Tibial artery (tissue), 4 donors: ENCODE data around the gene SUN3.
"Not testable (repeated sequence)": the region's sequence is repeated elsewhere in the genome, so short reads cannot be mapped to it uniquely, and the experiment has no call there.

Source experiments
- DNase-seq, 2 donors: peaks; one replicate each; pipeline ENCODE4 v3.0.0-alpha.2; 2019
- H3K27ac ChIP-seq, 2 donors: fragments of 200-600 bp; sonication (generic) in 1 of 2; 1 replicate in 1 of 2; 2 replicates in 1 of 2; pipeline ENCODE4 v1.5.1; 2018 to 2019; ENCODE audit warnings: mild to moderate bottlenecking in 1 of 2
- H3K27me3 ChIP-seq, 2 donors: fragments of 200-600 bp; sonication (generic) in 1 of 2; one replicate each; pipeline versions ENCODE4 v1.5.1 to v1.6.0; 2016 to 2019
- H3K36me3 ChIP-seq, 3 donors: fragments of 200-600 bp; sonication (generic) in 2 of 3; one replicate each; pipeline ENCODE4 v1.5.1; 2016 to 2019; ENCODE audit warnings: mild to moderate bottlenecking in 2 of 3
- H3K4me1 ChIP-seq, 4 donors: fragments of 200-600 bp; sonication (generic) in 2 of 4; 1 replicate in 3 of 4; 2 replicates in 1 of 4; pipeline ENCODE4 v1.5.1; 2016 to 2019
- H3K4me3 ChIP-seq, 2 donors: fragments of 200-600 bp; sonication (generic) in 1 of 2; 1 replicate in 1 of 2; 2 replicates in 1 of 2; pipeline ENCODE4 v1.5.1; 2018 to 2019; ENCODE audit warnings: mild to moderate bottlenecking in 2 of 2
- H3K9me3 ChIP-seq, 3 donors: fragments of 200-600 bp; sonication (generic) in 1 of 3; one replicate each; pipeline ENCODE4 v1.5.1; 2016 to 2019
- CTCF ChIP-seq, 2 experiments: fragments of 200-600 bp in 1 of 2; fragments of 450-650 bp in 1 of 2; IDR thresholded peaks; one replicate each; pipeline ENCODE4 v1.5.1; 2017 to 2019; ENCODE audit warnings: antibody characterized with exemption in 2 of 2, mild to moderate bottlenecking in 1 of 2, moderate library complexity in 1 of 2
- intact Hi-C: fragments of 100-400 bp; cut with DNase I; formaldehyde crosslinking; loops from one replicate; pipeline ENCODE4 v1.15.0; 2023; ENCODE audit warnings: low total_unique reads

The SUN3 gene

DNA sequence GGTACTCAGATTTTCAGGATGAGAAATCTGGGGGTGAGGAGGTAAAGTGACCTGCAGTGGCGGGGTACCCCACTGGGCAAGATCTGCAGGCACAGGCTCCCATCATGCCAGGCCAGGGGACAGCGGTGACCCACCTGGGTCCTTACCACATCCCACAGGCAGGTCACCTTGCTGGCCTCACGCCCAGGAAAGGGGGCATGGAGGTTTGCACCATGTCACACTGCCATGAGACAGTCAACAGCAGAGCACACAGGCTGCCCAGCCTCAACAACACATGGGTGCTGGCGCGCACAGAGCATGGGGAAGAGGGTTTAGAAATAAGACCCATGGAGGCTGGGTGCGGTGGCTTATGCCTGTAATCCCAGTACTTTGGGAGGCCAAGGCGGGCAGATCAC is 81.6 kb downstream of the SUN3 start:
- H3K4me3 ChIP-seq, result no peak overlapping the region
- H3K27me3 ChIP-seq, result no peaks in the 10 kb centered on the region
- H3K36me3 ChIP-seq, result no peaks in the 10 kb centered on the region
- no peak overlapping the region for H3K27ac ChIP-seq
- no peak for TF ChIP-seq CTCF (IDR thresholded peaks at IDR 0.05)
- no peaks in the 10 kb centered on the region for H3K9me3 ChIP-seq
- intact Hi-C loops, result no loop called here
- no peaks in the 10 kb centered on the region for H3K4me1 ChIP-seq
- no peak for DNase-seq

DNA sequence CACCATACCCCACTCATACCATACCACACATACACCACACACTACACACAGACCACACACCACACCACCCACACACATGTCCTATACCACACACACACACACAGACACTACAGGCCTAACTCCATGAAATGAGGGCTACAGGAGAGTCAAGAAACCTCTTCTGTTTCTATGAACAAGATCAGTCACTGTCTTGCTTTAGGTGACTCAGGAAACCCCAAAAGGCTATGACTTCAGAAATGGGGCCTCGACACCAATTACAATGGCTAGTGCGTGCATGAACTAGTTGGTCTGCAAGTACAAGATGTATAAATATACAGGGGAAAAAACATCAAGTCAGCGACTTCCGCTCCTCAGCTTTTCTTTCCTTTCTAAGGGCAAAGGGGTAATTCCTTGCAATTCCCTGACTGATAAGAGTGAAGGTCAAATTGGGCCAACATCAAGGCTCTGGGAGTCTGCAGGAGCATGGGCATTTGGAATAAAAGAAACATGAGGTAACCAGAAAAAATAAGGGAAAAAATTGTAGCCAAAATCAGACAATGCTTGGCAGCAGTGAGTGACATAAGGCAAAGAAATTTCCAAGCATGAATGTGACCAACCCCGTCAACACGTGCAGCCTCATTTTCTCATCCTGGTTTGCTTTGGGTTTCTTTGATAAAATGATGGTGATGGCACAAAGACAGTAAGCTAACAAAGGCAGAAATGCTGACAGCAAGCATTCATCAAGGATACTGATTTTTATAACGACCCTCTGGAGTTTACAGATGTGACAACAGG is 82.1 kb downstream of the SUN3 start:
- no peaks in the 10 kb centered on the region for H3K27me3 ChIP-seq
- H3K4me1 ChIP-seq, result peaks cover 0 to 4% (median 2%) of the 10 kb centered on the region in 4 donors
- intact Hi-C loops, result no loop called here
- H3K9me3 ChIP-seq, result no peaks in the 10 kb centered on the region
- H3K27ac ChIP-seq, result no peak overlapping the region
- no peaks in the 10 kb centered on the region for H3K36me3 ChIP-seq
- no peak overlapping the region for H3K4me3 ChIP-seq
- no peak for TF ChIP-seq CTCF (IDR thresholded peaks at IDR 0.05)
- no peak for DNase-seq

DNA sequence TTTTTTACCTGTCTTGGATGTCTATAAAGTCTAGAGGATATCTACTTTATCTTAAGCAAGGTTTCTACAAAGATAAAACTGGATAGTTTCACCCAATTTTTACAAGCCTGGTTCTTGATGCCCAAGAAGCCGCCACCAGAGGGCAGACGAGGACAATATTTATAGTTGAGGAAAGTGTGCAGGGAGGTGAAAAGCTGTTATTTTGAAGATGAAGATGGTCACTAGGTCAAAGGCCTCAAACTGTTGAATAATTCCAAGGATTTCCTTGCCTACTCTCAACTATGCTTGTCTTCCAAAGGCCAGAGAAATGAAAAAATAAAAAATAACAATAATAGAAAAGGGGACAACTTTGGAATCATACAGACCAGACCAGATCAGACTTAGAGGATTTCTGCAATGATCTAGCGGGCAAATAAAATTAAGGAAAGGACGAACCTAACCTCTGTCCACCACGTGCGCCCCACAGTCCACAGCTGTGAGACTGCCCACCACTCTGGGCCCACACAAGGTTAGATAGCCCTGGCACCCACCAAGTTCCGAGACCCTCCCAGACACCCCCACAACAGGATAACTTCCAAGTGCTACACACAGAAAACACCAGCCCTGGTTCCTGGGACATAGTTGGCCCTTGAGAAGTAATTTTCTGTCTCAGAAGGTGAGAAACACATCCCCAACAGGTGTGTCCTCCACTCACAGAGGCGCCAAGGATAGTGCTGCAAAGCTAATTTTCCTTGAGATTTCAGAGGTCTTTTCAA is 83.5 kb downstream of the SUN3 start:
- Histone ChIP-seq H3K27me3 (no peaks in the 10 kb centered on the region), H3K4me3 (no peak overlapping the region), H3K9me3 (no peaks in the 10 kb centered on the region), H3K27ac (no peak overlapping the region), H3K36me3 (no peaks in the 10 kb centered on the region), H3K4me1 (peaks cover 0 to 18% (median 12%) of the 10 kb centered on the region in 4 donors)
- intact Hi-C loops, result loop anchor here (2.0 kb wide), 1 partner anchor 165 kb away; no protein-coding TSS in a partner anchor
- TF ChIP-seq CTCF (IDR thresholded peaks at IDR 0.05), result peak; percentile 75 to 79
- peak; percentile 82 to 91 for DNase-seq

DNA sequence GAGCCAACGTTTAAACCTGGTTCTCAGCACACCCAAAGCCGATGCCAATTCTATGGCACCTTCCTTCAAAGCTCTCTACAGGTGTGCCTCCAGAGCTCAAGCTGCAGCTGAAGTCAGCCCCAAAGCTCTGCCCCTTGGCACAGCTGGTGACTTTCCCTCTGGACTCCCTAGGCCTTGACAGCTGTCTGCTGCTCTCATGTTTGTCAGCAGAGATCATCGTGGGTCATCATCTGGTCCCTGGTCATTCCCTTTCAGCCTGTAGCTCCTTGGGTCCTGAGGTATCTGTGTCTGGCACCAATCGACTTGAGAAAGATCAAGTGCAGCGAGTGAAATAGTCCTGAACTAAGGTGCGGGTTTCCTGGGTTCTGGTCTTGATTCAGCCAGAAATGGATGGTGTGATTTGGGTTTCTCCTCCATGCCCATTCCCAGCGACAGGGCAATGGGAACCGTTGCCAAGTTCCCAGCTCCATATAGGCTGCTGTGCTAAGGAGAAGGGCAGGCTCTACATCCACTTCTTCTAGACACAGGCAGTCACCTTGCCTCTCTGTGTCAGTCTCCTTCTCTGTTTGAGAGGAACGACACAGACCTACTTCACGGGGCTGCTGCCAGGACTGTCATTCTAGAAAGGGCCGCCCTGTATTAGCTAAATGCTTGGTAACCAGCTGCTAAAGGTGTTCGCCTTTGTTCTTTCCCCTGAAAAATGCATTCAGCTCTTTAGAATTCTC is 84.2 kb downstream of the SUN3 start:
- H3K4me1 ChIP-seq, result peaks cover 0 to 22% (median 16%) of the 10 kb centered on the region in 4 donors
- no peaks in the 10 kb centered on the region for H3K27me3 ChIP-seq
- H3K36me3 ChIP-seq, result no peaks in the 10 kb centered on the region
- no peak overlapping the region for H3K27ac ChIP-seq
- intact Hi-C loops, result loop anchor here (2.0 kb wide), 1 partner anchor 166 kb away; no protein-coding TSS in a partner anchor
- H3K9me3 ChIP-seq, result no peaks in the 10 kb centered on the region
- H3K4me3 ChIP-seq, result no peak overlapping the region
- DNase-seq, result no peak
- TF ChIP-seq CTCF (IDR thresholded peaks at IDR 0.05), result no peak

GRCh38 chr7:47943676-47944474 is 85.0 kb downstream of the SUN3 start:
- TF ChIP-seq CTCF (IDR thresholded peaks at IDR 0.05), result no peak
- Histone ChIP-seq H3K27me3 (no peaks in the 10 kb centered on the region), H3K9me3 (no peaks in the 10 kb centered on the region), H3K27ac (no peak overlapping the region), H3K36me3 (no peaks in the 10 kb centered on the region), H3K4me1 (peaks cover 0 to 22% (median 16%) of the 10 kb centered on the region in 4 donors), H3K4me3 (no peak overlapping the region)
- intact Hi-C loops, result loop anchor here (2.0 kb wide), 1 partner anchor 167 kb away; no protein-coding TSS in a partner anchor
- DNase-seq, result no peak

GRCh38 chr7:47942651-47943050 is 86.3 kb downstream of the SUN3 start:
- H3K9me3 ChIP-seq, intact Hi-C loops, H3K27me3 ChIP-seq, H3K36me3 ChIP-seq, DNase-seq, H3K27ac ChIP-seq, H3K4me3 ChIP-seq: not testable (repeated sequence)
- H3K4me1 ChIP-seq, result peaks cover 0 to 22% (median 16%) of the 10 kb centered on the region in 4 donors
